ENCODE data around the gene OGFOD3.
"Not testable (repeated sequence)": the region's sequence is repeated elsewhere in the genome, so short reads cannot be mapped to it uniquely, and the experiment has no call there.

Gene OGFOD3

DNA sequence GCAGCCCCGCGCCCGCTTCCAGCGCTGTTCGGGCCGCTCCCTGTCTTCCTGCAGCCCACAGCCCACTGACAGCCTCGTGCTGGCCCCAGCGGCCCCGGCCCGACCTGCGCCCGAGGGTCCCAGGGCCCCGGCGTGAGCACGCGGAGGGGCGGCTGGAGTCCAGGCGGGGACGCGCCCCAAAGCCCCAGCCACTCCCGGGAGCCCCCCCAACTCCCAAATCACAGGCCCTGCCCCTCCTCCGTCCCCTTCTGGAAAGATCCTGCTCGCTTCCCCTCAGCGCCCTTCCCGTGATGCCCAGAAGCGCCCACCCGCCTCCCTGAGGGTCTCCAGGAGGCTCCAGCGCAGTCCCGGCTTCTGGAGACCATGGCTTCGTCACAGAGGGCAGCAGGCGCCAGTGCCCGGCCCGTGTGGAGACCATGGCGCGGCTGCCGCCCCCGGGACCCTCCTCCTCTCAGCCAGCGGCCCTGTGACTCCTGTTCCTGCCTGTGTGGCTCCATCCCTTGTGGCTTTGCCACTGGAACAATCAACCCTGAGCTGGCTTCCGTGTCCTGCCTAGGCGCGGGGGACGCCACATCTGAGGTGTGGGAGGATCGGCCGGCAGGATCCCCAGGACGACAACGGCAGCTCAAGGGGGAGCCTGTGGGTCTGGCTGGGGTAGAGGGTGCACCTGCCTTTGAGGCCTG lies 42.9 kb downstream of the OGFOD3 start:
- DNase-seq (ENCODE audit: low read depth in 3 of 3, low spot score in 1 of 3), result no peak

DNA sequence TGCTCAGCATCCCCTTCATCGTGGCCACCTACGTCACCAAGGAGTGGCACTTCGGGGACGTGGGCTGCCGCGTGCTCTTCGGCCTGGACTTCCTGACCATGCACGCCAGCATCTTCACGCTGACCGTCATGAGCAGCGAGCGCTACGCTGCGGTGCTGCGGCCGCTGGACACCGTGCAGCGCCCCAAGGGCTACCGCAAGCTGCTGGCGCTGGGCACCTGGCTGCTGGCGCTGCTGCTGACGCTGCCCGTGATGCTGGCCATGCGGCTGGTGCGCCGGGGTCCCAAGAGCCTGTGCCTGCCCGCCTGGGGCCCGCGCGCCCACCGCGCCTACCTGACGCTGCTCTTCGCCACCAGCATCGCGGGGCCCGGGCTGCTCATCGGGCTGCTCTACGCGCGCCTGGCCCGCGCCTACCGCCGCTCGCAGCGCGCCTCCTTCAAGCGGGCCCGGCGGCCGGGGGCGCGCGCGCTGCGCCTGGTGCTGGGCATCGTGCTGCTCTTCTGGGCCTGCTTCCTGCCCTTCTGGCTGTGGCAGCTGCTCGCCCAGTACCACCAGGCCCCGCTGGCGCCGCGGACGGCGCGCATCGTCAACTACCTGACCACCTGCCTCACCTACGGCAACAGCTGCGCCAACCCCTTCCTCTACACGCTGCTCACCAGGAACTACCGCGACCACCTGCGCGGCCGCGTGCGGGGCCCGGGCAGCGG lies 43.6 kb downstream of the OGFOD3 start:
- DNase-seq (ENCODE audit: low read depth in 3 of 3, low spot score in 1 of 3), result no peak

DNA sequence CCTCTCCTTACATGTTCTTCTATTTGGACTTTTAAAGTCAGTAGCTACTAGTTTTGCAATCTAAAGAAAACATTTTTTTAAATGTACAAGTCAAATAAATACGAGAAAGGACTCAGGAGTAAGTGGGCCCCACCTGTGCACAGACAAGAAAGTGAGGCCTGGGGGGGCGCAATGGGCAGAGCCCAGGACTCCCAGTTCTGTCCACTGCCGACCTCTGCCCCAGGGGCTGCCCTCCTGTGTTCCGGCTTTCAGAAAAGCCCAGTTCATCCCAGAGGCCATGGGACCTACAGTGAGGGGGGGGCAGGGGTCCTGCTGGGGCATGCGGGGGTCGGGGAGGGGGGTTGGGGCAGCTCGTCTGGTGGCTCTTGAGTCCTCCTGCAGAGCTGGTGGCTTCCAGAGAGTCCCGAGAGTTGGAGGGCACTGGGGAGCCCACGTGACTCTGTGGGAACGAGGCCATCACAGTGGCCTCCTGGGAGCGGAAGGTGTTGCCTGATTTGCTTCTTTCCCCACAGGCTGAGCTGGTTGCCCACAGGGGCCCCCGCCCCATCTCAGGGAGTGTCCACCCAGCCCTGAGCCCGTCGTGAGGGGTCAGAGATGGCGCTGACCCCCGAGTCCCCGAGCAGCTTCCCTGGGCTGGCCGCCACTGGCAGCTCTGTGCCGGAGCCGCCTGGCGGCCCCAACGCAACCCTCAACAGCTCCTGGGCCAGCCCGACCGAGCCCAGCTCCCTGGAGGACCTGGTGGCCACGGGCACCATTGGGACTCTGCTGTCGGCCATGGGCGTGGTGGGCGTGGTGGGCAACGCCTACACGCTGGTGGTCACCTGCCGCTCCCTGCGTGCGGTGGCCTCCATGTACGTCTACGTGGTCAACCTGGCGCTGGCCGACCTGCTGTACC lies 44.4 kb downstream of the OGFOD3 start:
- no peak for DNase-seq (ENCODE audit: low read depth in 3 of 3, low spot score in 1 of 3)

DNA sequence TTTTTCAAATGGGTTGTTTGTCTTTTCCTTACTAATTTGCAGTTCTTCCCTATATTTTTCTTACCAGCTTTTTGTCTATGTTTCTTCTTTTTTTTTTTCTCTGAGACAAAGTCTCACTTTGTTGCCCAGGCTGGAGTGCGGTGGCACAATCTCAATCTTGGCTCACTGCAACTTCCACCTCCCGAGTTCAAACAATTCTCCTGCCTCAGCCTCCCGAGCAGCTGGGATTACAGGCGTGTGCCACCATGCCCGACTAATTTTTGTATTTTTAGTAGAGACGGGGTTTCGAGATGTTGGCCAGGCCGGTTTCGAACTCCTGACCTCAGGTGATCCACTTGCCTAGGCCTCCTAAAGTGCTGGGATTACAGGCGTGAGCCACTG lies 45.3 kb downstream of the OGFOD3 start:
- not testable (repeated sequence) for DNase-seq (ENCODE audit: low read depth in 3 of 3, low spot score in 1 of 3)

DNA sequence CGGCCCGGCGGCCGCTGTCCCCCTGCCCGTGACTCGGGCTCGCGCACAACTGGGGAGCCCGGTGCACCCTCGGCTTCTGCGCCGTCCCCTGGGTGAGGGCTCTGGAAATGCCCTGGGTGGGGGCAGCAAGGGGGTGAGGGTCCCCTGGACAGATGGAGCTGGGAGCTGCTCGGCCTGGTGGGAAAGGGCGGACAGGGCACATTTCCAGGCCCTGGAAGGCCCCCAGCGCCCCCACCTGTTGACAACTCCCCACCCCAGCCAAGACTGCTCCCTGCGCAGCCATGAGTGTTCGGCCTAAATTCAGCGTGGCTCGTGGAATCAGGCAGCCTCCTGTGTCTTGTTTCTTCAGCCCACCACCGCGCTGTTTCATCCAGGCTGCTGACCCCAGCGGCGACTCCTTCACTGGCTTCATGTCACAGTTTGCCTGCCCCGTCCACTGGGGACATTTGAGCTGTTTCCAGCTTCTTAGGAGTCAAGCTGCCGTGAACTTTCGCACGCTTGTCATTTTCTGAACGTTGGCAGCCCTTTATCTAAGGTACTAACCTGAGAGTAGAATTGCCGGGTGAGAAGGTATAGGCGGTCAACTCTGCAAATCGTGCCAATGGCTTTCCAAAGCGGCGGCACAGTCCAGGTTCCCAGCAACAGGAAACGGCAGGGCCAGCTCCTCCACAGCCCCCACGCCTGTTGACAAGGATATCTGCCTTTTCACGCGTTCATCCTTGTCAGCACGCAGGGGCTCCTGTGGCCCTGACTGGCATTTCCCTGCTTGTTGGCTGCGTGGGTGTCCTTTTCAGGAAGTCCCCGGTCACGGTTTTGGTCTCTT lies 45.9 kb downstream of the OGFOD3 start:
- no peak for DNase-seq (ENCODE audit: low read depth in 3 of 3, low spot score in 1 of 3)

DNA sequence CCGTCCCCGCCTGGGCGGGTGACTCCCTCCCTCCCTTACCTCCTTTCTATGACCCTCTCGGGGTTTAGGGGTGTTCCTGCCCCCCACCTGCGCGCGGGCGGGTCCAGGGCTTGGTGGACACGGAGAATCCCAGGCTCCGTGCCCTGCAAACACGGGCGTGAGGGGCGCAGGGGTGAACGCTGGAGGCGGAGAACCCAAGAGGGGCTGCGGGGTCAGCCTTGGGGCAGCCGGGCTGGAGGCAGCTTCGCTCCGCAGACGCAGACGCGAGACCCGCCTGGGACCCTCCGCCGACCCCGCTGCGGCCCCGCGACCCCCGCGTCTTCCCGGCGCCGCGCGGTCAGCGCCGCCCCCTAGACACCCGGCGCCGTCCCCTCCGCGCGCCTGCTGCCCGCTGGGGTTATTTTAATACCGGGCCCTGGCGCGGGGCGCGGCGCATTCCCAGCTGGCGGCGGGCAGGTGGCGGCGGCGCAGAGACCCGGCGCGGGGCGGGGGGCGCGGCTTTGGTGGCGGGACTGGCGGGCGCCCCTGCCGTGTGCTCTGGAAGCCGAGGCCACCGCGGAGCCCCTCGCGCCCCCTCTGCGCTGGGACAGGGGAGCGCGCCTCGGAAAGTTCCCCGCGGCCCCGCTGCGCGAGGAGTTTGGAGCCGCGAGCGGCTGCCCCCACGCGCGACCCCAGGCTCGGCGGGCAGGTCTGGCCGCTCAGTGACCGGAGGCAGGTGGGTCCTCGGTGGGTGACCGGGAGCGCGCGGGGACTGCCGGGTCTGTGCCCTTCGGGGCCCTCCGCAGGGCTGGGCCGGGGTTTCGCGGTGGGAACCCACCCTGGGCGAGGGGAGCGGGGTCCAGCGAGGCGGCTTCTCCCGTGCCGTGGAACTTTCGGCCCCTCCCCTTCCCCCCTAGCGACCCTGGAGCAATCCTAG lies 46.8 kb downstream of the OGFOD3 start, which contains the start of gene UTS2R:
Gene UTS2R (plus strand): TSS at position 433 of the 916 bp plus-strand sequence. CDS start 2,560 bp downstream, outside the sequence.
- DNase-seq (ENCODE audit: low read depth in 3 of 3, low spot score in 1 of 3), result no peak

DNA sequence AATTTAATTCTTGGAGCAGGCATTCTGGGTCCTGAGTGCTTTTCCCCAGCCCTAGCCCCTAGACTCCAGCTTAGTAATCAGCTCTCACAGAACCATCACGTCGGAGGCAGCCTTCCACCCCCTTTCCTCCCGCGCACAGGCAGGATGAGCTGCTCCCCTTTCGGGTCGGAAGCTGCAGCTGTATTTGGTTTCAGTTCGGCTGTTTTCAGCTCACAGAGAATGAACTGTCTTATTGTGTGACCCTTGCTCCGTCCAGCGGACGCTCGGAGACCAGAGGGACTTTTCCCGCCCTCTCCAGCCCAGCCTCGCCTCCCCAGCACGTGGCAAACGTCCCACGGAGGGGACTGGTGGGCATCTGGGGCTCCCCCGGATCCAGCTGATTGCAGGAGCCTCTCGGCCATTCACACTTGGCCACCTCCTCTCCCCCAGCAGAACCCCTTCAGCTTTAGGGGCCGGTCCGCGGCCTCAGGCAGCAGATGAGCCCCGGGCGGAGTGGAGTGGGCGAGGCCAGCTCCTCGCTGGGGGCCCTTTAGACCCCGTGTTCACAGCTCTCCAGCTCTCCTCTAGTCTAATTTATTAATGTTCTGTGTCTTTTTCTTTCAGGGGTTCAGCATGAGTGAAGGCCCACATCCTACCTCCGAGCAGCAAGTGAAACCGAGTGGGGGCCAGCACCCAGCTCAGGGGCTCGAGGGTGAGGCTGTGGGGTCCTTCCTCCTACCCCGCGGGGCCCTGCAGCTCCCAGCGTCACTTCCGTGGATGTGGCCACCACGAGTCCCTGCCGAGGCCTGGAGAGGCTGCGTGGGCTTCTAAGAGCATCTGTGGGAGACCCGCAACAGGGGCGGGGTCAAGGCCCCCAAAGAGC lies 47.7 kb downstream of the OGFOD3 start:
- peak in 1 of 3 donors; percentile 22 for DNase-seq (ENCODE audit: low read depth in 3 of 3, low spot score in 1 of 3)

DNA sequence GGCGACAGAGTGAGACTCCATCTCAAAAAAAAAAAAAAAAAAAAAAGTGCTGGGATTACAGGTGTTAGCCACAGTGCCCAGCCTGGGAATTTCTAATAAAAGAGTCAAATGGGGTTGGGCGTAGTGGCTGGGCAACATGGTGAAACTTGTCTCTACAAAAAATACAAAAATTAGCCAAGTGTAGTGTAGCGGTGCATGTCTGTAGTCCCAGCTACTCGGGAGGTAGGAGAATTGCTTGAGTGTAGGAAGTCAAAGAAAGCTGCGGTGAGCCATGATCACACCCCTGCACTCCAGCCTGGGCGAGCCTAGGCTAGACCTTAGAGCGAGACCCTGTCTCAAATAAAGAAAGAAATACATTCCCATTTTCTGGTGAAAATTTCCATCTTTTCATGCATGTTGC lies 49.2 kb downstream of the OGFOD3 start:
- DNase-seq (ENCODE audit: low read depth in 3 of 3, low spot score in 1 of 3), result no peak

DNA sequence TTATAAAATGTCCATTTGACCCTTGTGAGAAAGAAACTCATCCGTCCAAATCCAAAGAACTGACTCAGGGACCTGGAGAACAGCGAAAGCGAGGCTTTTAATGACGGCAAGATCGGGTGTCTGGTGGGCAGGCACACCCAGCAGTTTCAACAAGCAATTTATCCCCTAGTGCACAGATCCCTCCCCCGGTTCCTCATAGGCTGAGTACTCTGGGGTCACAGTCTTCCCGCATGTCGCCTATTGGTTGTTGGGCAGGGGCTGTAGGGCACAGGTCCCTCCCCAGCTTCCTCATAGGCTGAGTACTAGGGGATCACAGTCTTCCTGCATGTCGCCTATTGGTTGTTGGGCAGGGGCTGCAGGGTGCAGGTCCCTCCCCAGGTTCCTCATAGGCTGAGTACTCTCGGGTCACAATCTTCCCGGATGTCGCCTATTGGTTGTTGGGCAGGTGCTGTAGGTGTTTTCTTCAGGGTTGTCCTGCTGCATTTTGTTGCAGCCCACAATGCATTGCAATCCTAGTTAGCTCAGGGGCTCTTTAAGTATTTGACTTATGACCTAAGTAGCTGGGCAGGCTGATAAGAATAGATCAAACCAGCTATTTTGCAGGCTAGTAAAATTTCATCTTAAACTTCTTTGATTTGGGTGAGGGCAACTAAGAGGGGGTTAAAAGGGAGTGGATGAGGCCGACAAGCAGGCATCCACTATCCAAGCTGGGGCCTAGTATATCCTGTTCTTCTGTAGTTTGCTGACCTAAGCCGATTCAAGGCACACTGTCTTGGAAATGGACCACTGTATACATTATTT lies 50.5 kb downstream of the OGFOD3 start:
- no peak for DNase-seq (ENCODE audit: low read depth in 3 of 3, low spot score in 1 of 3)

DNA sequence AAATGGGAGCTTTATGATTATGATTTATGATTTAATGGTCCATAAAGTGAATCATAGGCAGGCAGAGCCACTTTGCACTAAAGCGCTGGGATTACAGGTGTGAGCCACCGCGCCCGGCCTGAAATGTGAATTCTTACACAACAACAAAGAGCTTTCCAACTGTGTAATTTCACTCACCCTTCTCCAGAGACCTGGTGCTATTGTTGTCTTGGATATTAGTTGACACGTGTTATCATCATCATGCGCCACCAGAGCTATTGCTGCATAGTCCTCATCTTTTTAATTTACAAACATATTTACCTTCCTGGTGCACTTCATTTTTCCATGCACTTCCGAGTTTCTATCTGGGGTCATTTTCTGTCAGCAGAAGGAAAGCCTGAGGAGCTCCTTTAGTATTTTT lies 51.6 kb downstream of the OGFOD3 start:
- no peak for DNase-seq (ENCODE audit: low read depth in 3 of 3, low spot score in 1 of 3)

DNA sequence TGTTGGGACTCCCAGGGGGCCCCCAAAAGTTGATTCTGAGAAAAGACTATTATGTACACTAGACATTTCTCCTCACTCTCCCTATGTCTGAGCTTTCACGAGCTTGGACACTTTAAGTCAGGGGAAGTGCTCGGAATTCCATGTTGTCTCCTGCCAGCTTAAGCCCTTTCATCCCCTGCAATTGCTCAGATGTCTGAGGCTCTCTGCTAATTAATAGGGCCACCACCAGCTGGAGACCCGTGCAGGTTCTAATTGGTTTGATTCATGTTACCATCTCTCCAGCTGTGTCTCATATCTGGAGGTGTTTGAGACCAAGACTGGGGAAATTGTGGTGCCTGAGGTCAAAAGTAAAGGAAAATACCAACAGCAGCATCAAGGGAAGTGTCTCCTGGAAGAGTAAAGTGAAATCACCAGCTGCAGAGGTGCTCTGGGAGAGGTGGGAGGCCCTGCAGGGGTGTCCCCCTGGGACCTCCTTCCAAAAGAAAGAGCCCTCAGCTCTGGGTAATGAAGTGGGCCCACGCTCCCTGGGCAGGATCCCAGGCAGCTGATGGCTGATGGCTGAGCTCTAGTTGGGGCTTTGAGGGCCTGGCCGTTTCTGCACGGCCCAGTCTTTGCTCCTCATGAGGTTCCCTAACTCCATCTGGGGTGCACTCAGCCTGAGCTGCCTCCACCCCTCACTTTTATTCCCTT lies 52.6 kb downstream of the OGFOD3 start:
- DNase-seq (ENCODE audit: low read depth in 3 of 3, low spot score in 1 of 3), result no peak

DNA sequence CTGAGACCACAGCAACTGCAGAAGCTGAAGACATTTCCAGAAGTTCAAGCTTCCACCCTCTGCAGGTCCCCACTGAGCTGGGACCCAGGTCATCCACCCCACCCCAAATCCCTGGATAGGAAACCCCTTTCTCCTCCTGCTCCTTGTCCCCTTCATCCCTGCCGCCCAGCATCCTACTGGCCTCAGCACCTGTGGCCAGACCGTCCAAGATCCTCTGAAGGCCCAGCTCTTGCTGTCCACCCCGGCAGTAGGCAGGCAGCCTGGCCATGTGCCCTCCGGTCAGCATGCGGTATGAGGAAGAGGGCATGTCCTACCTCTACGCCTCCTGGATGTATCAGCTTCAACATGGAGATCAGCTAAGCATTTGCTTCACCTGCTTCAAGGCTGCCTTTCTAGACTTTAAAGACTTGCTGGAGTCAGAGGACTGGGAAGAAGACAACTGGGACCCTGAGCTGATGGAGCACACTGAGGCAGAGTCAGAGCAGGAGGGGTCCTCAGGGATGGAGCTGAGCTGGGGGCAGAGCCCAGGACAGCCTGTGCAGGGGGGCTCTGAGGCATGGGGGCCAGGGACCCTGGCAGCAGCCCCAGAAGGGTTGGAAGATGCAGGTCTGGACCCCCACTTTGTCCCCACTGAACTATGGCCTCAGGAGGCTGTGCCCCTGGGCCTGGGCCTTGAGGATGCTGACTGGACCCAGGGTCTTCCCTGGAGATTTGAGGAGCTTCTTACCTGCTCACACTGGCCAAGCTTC lies 56.3 kb downstream of the OGFOD3 start:
- no peak for DNase-seq (ENCODE audit: low read depth in 3 of 3, low spot score in 1 of 3)

DNA sequence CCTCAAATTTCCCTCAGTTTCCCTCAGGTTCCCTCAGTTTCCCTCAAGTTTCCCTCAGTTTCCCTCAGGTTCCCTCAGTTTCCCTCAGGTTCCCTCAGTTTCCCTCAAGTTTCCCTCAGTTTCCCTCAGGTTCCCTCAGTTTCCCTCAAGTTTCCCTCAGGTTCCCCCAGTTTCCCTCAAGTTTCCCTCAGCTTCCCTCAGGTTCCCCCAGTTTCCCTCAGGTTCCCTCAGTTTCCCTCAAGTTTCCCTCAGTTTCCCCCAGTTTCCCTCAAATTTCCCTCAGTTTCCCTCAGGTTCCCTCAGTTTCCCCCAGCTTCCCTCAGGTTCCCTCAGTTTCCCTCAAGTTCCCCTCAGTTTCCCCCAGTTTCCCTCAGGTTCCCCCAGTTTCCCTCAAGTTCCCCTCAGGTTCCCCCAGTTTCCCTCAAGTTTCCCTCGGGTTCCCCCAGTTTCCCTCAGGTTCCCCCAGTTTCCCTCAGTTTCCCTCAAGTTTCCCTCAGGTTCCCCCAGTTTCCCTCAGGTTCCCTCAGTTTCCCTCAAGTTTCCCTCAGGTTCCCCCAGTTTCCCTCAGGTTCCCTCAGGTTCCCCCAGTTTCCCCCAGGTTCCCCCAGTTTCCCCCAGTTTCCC lies 58.8 kb downstream of the OGFOD3 start:
- DNase-seq (ENCODE audit: low read depth in 3 of 3, low spot score in 1 of 3), result not testable (repeated sequence)

DNA sequence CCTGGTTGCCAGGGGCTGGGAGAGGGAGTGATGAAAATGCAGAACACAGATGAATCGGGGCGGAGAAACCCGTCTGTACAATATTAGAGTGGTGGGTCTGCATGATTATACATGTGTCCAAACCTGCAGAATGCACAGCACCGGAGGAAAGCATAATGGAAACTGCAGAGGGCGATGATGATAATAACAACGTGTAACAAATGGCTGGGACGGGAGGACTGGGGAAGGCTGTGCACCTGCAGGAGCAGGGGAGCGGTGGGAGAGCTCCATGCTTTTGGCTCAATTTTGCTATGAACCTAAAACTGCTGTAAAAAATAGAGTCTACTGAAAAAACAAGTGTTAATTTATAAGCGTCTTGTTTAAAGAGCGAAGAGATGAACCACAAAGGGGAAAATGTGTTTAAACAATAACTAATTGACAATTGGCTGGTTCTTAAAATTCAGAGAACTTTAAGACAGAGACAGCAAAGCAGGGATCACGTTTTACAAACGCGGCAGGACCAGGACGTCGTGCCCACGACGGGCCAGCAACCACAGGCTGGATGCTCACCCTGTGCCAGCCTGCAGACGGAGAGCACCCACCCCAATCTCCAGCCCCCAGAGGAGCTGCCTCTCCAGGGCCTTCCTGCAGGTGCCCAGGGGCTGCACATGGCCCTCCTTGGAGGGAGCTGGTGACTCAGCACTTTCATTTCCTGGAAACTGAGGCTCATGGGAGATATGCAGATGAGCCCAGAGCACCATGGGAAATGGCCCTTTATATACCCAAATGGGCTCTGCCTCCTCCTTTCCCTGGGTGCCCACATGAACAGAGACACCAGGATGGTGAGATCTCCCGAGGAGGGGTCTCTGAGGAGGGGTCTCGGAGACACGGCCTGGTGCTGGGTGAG lies 59.7 kb downstream of the OGFOD3 start, which contains the start of gene TEX19:
Gene TEX19 (plus strand): TSS at position 783 of the 886 bp plus-strand sequence. CDS start 2,904 bp downstream, outside the sequence.
- DNase-seq (ENCODE audit: low read depth in 3 of 3, low spot score in 1 of 3), result no peak

DNA sequence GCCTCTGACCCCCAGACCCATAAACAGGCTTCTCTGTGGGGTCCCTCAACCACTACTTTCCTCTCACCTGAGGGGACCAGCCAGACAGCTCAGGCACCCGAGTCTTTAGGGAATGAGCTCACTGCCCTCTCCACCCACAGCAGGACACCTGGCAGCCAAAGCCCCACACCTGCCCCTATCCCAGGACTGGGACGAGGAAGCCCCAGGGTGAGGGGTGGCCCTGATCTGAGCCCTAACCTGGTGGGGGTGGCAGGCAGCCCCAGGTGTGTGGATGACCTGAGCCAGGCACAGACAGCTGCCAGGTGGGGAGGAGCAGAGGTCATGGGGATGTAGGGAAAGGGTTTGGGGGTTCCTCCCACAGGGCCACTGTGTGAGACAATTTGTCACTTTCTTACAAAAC lies 61.0 kb downstream of the OGFOD3 start:
- DNase-seq (ENCODE audit: low read depth in 3 of 3, low spot score in 1 of 3), result no peak

Measured in stimulated activated CD4-positive, alpha-beta T cell treated with anti-CD3 and anti-CD28 coated beads, TNF-alpha, amount 100 ng/mL, for 1 hour (primary cell).